GM06990 (cell line): Measurements from ENCODE around the gene CD9.

Experiments
- DNase-seq: peaks from one replicate; pipeline ENCODE4 v3.0.0-alpha.2; 2011; ENCODE audit not compliant: insufficient read length; ENCODE audit errors: extremely low read depth
- H3K27me3 ChIP-seq: replicated peaks from 2 replicates; pipeline ENCODE4 v1.6.0; 2011; ENCODE audit warnings: low read length; ENCODE audit not compliant: control insufficient read depth, insufficient read depth
- H3K36me3 ChIP-seq: 2 replicates; pipeline ENCODE4 v1.5.1; 2011; ENCODE audit warnings: low read length; ENCODE audit not compliant: control insufficient read depth, insufficient read depth
- H3K4me3 ChIP-seq: replicated peaks from 2 replicates; pipeline ENCODE4 v1.5.1; 2011; ENCODE audit warnings: low read depth, mild to moderate bottlenecking, control low read depth, low read length
- CTCF ChIP-seq: IDR thresholded peaks from 2 replicates; pipeline ENCODE4 v1.5.1; 2011; ENCODE audit warnings: low read length, control low read depth, mild to moderate bottlenecking, inconsistent platforms; ENCODE audit not compliant: insufficient read depth, poor library complexity, severe bottlenecking

The CD9 gene

GRCh38 chr12:6281081-6281809 lies 81.0 kb downstream of the CD9 start:
- Histone ChIP-seq H3K27me3 (peaks cover 2% of the 10 kb centered on the region; the same call in 1 of the 2 replicates), H3K36me3 (no peaks in the 10 kb centered on the region), H3K4me3 (no peak overlapping the region)
- no peak for DNase-seq
- TF ChIP-seq CTCF = no peak

DNA sequence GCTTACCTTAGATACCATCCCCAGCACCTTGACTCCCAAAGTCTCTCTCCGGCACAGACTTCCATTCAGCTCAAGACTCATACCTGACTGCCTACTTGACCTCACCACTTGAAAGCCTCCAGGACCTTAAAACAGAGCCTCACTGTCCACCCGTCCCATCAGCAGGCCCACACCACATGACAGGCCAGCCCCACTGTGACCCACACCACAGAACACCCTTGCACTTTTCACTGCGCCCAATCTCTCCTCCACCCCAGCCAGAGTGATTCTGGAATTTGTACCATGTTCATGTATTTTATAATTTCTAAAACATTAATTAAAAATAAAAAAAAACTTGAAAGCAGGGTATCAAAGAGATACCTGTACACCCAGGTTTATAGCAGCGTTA lies 82.2 kb downstream of the CD9 start:
- no peaks in the 10 kb centered on the region for H3K36me3 ChIP-seq
- H3K4me3 ChIP-seq = no peak overlapping the region
- peaks cover 2% of the 10 kb centered on the region; the same call in 1 of the 2 replicates for H3K27me3 ChIP-seq
- no peak for DNase-seq
- TF ChIP-seq CTCF = no peak

DNA sequence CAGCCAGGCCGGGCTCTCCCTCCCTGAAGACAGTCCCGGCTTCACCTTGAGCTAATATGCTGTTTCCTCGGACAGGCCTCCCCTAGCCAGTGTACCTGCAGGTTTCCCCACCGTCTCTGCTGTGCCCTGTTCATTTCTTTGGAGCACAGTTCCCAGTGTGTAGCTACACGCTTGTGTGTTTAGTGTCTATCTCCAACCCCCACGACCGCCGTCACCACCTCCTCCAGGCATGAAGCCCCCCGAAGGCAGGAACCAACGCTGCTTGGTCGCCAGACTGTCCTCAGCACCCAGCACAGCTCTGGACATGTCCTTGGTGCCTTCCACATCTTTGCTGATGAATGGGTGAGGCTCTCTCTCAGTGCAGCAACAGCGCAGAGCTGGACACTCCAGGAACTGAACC lies 84.1 kb downstream of the CD9 start:
- H3K36me3 ChIP-seq = no peaks in the 10 kb centered on the region
- DNase-seq = no peak
- H3K27me3 ChIP-seq = peaks cover 2% of the 10 kb centered on the region; the same call in 1 of the 2 replicates
- no peak for TF ChIP-seq CTCF
- H3K4me3 ChIP-seq = no peak overlapping the region

DNA sequence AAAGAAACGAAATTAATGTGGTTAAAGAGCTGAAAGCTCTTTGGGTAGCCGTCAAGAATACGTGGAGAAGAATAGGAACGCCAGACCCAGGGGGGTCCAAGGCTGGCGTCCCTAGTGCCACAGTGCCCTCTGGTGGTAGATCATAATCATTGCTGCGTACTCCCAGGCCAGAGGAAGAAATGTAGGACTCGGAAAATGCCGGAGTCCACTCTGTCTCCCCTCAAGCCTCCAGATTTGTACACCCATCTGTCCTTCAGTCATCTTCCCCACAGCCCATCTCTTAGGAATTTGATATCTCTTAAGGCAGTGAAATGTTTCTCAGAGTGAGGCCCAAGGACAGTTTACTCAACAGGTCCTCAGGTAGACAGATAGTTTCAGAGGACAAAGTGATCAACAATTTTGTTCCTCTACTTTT lies 84.9 kb downstream of the CD9 start:
- Histone ChIP-seq H3K27me3 (no peaks in the 10 kb centered on the region; the same call in 1 of the 2 replicates), H3K4me3 (no peak overlapping the region), H3K36me3 (no peaks in the 10 kb centered on the region)
- no peak for DNase-seq
- peak; percentile 90 for TF ChIP-seq CTCF

DNA sequence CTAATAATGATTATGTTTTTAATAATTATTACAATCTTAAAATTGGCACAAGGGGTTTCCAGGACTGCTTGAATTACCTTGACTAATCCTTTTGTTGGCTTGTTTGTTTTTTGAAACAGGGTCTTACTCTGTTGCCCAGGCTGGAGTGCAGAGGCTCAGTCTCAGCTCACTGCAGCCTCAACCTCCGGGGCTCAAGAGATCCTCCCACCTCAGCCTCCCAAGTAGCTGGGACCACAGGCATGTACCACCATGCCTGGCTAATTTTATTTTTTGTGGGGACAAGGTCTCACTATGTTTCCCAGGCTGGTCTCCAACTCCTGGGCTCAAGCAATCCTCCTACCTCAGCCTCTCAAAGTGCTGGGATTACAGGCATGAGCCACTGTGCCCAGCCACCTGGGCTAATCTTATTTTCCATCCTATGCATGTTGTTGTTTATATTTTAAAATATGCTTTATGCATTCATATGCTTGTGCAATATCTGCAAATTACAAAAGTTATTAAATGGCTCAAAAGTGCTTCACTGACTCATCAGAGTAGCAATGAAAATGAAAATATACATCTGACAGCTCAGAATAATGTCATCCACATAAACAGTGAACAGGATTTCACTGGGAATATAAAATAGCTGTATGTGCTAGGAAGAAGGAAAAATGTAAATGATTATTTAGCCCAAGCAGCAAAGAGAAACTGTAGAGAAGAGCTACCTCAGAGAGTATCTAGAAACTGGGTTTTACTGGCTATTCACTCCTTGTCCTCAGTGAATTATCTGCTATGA lies 85.5 kb downstream of the CD9 start:
- H3K27me3 ChIP-seq = no peaks in the 10 kb centered on the region; the same call in 1 of the 2 replicates
- no peaks in the 10 kb centered on the region for H3K36me3 ChIP-seq
- no peak for TF ChIP-seq CTCF
- no peak for DNase-seq
- H3K4me3 ChIP-seq = no peak overlapping the region
